ENCODE results near the gene PNPLA1.

PNPLA1 gene

GRCh38 chr6:36246506-36247268, 23.2 kb upstream of the PNPLA1 start:
- ATAC-seq: no peak
- no peak for TF ChIP-seq ZFP30 (CRISPR knock-in tag; IDR thresholded peaks at IDR 0.05)
- no peak for TF ChIP-seq RARB (CRISPR knock-in tag; IDR thresholded peaks at IDR 0.05)
- no peak for TF ChIP-seq ESRRG (CRISPR knock-in tag; IDR thresholded peaks at IDR 0.05)
- no peak for TF ChIP-seq ISL1 (CRISPR knock-in tag; IDR thresholded peaks at IDR 0.05)
- no peak for TF ChIP-seq PPARA (CRISPR knock-in tag; IDR thresholded peaks at IDR 0.05; ENCODE audit: borderline replicate concordance)
- no peak for TF ChIP-seq ZFP3 (CRISPR knock-in tag; IDR thresholded peaks at IDR 0.05)

GRCh38 chr6:36247693-36248092, 22.2 kb upstream of the PNPLA1 start:
- no peak for ATAC-seq
- no peak for TF ChIP-seq TSHZ2 (CRISPR knock-in tag; IDR thresholded peaks at IDR 0.05)
- TF ChIP-seq SNAI2 (CRISPR knock-in tag; IDR thresholded peaks at IDR 0.05): no peak
- TF ChIP-seq ISL1 (CRISPR knock-in tag; IDR thresholded peaks at IDR 0.05): no peak
- no peak for TF ChIP-seq ZFP3 (CRISPR knock-in tag; IDR thresholded peaks at IDR 0.05)
- no peak for TF ChIP-seq ARNTL (CRISPR knock-in tag; IDR thresholded peaks at IDR 0.05; ENCODE audit: borderline replicate concordance, low read depth)
- no peak for TF ChIP-seq ZC3H10 (CRISPR knock-in tag; IDR thresholded peaks at IDR 0.05)
- no peak for TF ChIP-seq ZNF70 (CRISPR knock-in tag; IDR thresholded peaks at IDR 0.05)
- no peak for TF ChIP-seq GLIS3 (CRISPR knock-in tag; IDR thresholded peaks at IDR 0.05)
- no peak for TF ChIP-seq TCF4 (CRISPR knock-in tag; IDR thresholded peaks at IDR 0.05; ENCODE audit: borderline replicate concordance)
- no peak for TF ChIP-seq RARB (CRISPR knock-in tag; IDR thresholded peaks at IDR 0.05)
- no peak for TF ChIP-seq BACH2 (CRISPR knock-in tag; IDR thresholded peaks at IDR 0.05; ENCODE audit: borderline replicate concordance)
- no peak for TF ChIP-seq ESRRG (CRISPR knock-in tag; IDR thresholded peaks at IDR 0.05)
- TF ChIP-seq, protein P1, sequence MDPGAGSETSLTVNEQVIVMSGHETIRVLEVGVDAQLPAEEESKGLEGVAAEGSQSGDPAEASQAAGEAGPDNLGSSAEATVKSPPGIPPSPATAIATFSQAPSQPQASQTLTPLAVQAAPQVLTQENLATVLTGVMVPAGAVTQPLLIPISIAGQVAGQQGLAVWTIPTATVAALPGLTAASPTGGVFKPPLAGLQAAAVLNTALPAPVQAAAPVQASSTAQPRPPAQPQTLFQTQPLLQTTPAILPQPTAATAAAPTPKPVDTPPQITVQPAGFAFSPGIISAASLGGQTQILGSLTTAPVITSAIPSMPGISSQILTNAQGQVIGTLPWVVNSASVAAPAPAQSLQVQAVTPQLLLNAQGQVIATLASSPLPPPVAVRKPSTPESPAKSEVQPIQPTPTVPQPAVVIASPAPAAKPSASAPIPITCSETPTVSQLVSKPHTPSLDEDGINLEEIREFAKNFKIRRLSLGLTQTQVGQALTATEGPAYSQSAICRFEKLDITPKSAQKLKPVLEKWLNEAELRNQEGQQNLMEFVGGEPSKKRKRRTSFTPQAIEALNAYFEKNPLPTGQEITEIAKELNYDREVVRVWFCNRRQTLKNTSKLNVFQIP (CRISPR knock-in tag; IDR thresholded peaks at IDR 0.05; ENCODE audit: borderline replicate concordance, low read depth): no peak
- no peak for TF ChIP-seq TOX (CRISPR knock-in tag; IDR thresholded peaks at IDR 0.05; ENCODE audit: borderline replicate concordance)
- no peak for TF ChIP-seq OSR1 (CRISPR knock-in tag; IDR thresholded peaks at IDR 0.05)
- TF ChIP-seq ZFP30 (CRISPR knock-in tag; IDR thresholded peaks at IDR 0.05): no peak
- no peak for TF ChIP-seq PPARA (CRISPR knock-in tag; IDR thresholded peaks at IDR 0.05; ENCODE audit: borderline replicate concordance)

DNA sequence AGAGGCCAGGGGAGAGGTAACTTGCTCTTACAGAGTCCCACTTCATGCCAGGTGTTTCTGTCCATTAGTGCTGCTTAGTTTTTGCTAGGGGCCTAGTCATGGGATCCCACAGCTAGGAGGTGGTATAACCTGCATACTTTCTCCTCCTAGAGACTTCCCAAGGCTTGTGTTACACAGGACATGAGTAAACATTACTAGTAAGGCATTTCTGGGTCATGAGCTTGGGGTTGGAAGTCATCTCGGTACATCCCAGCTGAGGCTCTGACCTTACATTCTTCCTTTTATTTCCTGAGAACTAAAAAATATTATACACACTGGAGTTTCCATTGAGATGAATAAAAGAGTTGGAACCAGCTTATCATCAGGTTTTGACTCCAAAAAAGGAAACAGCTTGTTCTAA, 20.9 kb upstream of the PNPLA1 start:
- TF ChIP-seq ZNF565 (CRISPR knock-in tag; conservative IDR thresholded peaks at IDR 0.05; ENCODE audit: low read depth) (no peak), RARB (CRISPR knock-in tag; IDR thresholded peaks at IDR 0.05) (no peak), ARNTL (CRISPR knock-in tag; IDR thresholded peaks at IDR 0.05; ENCODE audit: borderline replicate concordance, low read depth) (no peak), ZNF70 (CRISPR knock-in tag; IDR thresholded peaks at IDR 0.05) (no peak), ISL1 (CRISPR knock-in tag; IDR thresholded peaks at IDR 0.05) (no peak), TOX (CRISPR knock-in tag; IDR thresholded peaks at IDR 0.05; ENCODE audit: borderline replicate concordance) (no peak), OSR1 (CRISPR knock-in tag; IDR thresholded peaks at IDR 0.05) (no peak), BACH2 (CRISPR knock-in tag; IDR thresholded peaks at IDR 0.05; ENCODE audit: borderline replicate concordance) (no peak), ZFP3 (CRISPR knock-in tag; IDR thresholded peaks at IDR 0.05) (no peak), ZFP30 (CRISPR knock-in tag; IDR thresholded peaks at IDR 0.05) (no peak), GLIS3 (CRISPR knock-in tag; IDR thresholded peaks at IDR 0.05) (no peak), SNAI2 (CRISPR knock-in tag; IDR thresholded peaks at IDR 0.05) (no peak), CSDC2 (CRISPR knock-in tag; IDR thresholded peaks at IDR 0.05) (no peak)
- TF ChIP-seq, protein P2, sequence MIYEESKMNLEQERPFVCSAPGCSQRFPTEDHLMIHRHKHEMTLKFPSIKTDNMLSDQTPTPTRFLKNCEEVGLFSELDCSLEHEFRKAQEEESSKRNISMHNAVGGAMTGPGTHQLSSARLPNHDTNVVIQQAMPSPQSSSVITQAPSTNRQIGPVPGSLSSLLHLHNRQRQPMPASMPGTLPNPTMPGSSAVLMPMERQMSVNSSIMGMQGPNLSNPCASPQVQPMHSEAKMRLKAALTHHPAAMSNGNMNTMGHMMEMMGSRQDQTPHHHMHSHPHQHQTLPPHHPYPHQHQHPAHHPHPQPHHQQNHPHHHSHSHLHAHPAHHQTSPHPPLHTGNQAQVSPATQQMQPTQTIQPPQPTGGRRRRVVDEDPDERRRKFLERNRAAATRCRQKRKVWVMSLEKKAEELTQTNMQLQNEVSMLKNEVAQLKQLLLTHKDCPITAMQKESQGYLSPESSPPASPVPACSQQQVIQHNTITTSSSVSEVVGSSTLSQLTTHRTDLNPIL (CRISPR knock-in tag; IDR thresholded peaks at IDR 0.05; ENCODE audit: low read depth): no peak
- TF ChIP-seq, protein P1 (CRISPR knock-in tag; IDR thresholded peaks at IDR 0.05; ENCODE audit: borderline replicate concordance, low read depth): no peak
- no peak for ATAC-seq
